K562 (cell line): ENCODE measurements around the gene B3GAT3. TPM values are rescaled to one million over a fixed set of nuclear protein-coding genes. Genes with fewer than 3 reads are reported as not detected.

Source experiments
- BCOR ChIP-seq: fragments of 450-650 bp; IDR thresholded peaks from 2 replicates; pipeline ENCODE4 v1.6.1; 2016
- HDGF ChIP-seq: fragments of 450-650 bp; IDR thresholded peaks from 2 replicates; pipeline ENCODE4 v1.6.1; 2016
- NR1H2 ChIP-seq: sonication (generic); formaldehyde crosslinking; IDR thresholded peaks from 2 replicates; pipeline ENCODE4 v1.4.0; 2020; ENCODE audit warnings: mild to moderate bottlenecking, missing genetic modification reagents
- ZNF146 ChIP-seq: IDR thresholded peaks from one replicate; pipeline ENCODE4 v1.6.1; 2018; ENCODE audit warnings: missing compliant biosample characterization; ENCODE audit not compliant: unreplicated experiment
- ZNF695 ChIP-seq: fragments of 450-650 bp; formaldehyde crosslinking; IDR thresholded peaks from 2 replicates; pipeline ENCODE4 v1.4.0; 2020; ENCODE audit warnings: mild to moderate bottlenecking, moderate library complexity
- polyA plus RNA-seq, 8 experiments: library from polyadenylated mRNA; depleted of rRNA in 4 of 8; stranded (reverse) in 5 of 8; unstranded in 3 of 8; fragments of >200 nt; fragmentation: Nextera tagmentation in 2 of 8; fragmentation: Illumina TruSeq in 1 of 8; extraction: Ambion mirVana in 2 of 8; extraction: Trizol in 1 of 8; gene quantifications; 2 replicates each; pipeline versions ENCODE4 v1.2.1 to v1.2.3, GENCODE V29; 2011 to 2014; ENCODE audit warnings: inconsistent platforms in 1 of 8, missing spikeins in 1 of 8
- total RNA-seq, 7 experiments: library from RNA; depleted of rRNA in 6 of 7; stranded (reverse); fragments of >200 nt in 6 of 7; fragmentation: Illumina TruSeq in 2 of 7; extraction: Trizol in 2 of 7; gene quantifications; 2 replicates each; pipeline versions ENCODE4 v1.2.1 to v1.2.3, GENCODE V29; 2011 to 2021; ENCODE audit warnings: low replicate concordance in 1 of 7
- TF ChIP-seq, protein P1 (sequence below), 2 experiments: IDR thresholded peaks in 1 of 2; conservative IDR thresholded peaks in 1 of 2; 2 replicates each; pipeline ENCODE4 v1.6.1; 2016; ENCODE audit warnings: low read depth in 2 of 2, mild to moderate bottlenecking in 1 of 2, missing compliant biosample characterization in 1 of 2, missing genetic modification characterization in 1 of 2, moderate library complexity in 1 of 2
- TF ChIP-seq, protein P2 (sequence below): IDR thresholded peaks from 2 replicates; pipeline ENCODE4 v1.6.1; 2012; ENCODE audit warnings: low read depth, low read length, improper control_type of control experiment, borderline replicate concordance
- TF ChIP-seq, protein P3 (sequence below): IDR thresholded peaks from 2 replicates; pipeline ENCODE4 v1.6.1; 2016; ENCODE audit warnings: missing genetic modification characterization, missing compliant biosample characterization
- TF ChIP-seq, protein P4 (sequence below), 2 experiments: fragments of 450-650 bp; formaldehyde crosslinking in 1 of 2; IDR thresholded peaks; 2 replicates each; pipeline versions ENCODE4 v1.4.0 to v1.6.1; 2014 to 2020; ENCODE audit warnings: mild to moderate bottlenecking in 2 of 2, borderline replicate concordance in 1 of 2, low read depth in 1 of 2
- TF ChIP-seq, protein P5 (sequence below): fragments of 450-650 bp; IDR thresholded peaks from 2 replicates; pipeline ENCODE4 v1.7.0; 2016; ENCODE audit warnings: borderline replicate concordance

The B3GAT3 gene
- total and polyA plus RNA-seq, 9 of the 15 experiments (the other 6 are each of a cell fraction or from before 2014, with no cell fraction given): 0.30 to 64.0 (median 21.4) TPM

GRCh38 chr11:62656796-62657429 is 35.1 kb upstream of the B3GAT3 start (continued):
- TF ChIP-seq, protein P1, sequence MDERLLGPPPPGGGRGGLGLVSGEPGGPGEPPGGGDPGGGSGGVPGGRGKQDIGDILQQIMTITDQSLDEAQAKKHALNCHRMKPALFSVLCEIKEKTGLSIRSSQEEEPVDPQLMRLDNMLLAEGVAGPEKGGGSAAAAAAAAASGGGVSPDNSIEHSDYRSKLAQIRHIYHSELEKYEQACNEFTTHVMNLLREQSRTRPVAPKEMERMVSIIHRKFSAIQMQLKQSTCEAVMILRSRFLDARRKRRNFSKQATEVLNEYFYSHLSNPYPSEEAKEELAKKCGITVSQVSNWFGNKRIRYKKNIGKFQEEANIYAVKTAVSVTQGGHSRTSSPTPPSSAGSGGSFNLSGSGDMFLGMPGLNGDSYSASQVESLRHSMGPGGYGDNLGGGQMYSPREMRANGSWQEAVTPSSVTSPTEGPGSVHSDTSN (CRISPR knock-in tag; IDR thresholded peaks at IDR 0.05; ENCODE audit: low read depth): no peak
- TF ChIP-seq, protein P1 (tag; conservative IDR thresholded peaks at IDR 0.05; ENCODE audit: low read depth): 0 out of 2 replicates have a peak, but pooled peaks have one; percentile 41
- TF ChIP-seq, protein P2, sequence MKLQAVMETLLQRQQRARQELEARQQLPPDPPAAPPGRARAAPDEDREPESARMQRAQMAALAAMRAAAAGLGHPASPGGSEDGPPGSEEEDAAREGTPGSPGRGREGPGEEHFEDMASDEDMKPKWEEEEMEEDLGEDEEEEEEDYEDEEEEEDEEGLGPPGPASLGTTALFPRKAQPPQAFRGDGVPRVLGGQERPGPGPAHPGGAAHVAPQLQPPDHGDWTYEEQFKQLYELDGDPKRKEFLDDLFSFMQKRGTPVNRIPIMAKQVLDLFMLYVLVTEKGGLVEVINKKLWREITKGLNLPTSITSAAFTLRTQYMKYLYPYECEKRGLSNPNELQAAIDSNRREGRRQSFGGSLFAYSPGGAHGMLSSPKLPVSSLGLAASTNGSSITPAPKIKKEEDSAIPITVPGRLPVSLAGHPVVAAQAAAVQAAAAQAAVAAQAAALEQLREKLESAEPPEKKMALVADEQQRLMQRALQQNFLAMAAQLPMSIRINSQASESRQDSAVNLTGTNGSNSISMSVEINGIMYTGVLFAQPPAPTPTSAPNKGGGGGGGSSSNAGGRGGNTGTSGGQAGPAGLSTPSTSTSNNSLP: no peak
- TF ChIP-seq, protein P3, sequence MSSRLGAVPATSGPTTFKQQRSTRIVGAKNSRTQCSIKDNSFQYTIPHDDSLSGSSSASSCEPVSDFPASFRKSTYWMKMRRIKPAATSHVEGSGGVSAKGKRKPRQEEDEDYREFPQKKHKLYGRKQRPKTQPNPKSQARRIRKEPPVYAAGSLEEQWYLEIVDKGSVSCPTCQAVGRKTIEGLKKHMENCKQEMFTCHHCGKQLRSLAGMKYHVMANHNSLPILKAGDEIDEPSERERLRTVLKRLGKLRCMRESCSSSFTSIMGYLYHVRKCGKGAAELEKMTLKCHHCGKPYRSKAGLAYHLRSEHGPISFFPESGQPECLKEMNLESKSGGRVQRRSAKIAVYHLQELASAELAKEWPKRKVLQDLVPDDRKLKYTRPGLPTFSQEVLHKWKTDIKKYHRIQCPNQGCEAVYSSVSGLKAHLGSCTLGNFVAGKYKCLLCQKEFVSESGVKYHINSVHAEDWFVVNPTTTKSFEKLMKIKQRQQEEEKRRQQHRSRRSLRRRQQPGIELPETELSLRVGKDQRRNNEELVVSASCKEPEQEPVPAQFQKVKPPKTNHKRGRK (tag): no peak
- TF ChIP-seq ZNF695 (CRISPR knock-in tag): no peak
- no peak for TF ChIP-seq HDGF
- peak; percentile 31; the same call in 1 of the 2 replicates for TF ChIP-seq BCOR
- no peak for TF ChIP-seq NR1H2 (CRISPR knock-in tag)
- TF ChIP-seq ZNF146 (CRISPR knock-in tag): no peak
- TF ChIP-seq, protein P4, sequence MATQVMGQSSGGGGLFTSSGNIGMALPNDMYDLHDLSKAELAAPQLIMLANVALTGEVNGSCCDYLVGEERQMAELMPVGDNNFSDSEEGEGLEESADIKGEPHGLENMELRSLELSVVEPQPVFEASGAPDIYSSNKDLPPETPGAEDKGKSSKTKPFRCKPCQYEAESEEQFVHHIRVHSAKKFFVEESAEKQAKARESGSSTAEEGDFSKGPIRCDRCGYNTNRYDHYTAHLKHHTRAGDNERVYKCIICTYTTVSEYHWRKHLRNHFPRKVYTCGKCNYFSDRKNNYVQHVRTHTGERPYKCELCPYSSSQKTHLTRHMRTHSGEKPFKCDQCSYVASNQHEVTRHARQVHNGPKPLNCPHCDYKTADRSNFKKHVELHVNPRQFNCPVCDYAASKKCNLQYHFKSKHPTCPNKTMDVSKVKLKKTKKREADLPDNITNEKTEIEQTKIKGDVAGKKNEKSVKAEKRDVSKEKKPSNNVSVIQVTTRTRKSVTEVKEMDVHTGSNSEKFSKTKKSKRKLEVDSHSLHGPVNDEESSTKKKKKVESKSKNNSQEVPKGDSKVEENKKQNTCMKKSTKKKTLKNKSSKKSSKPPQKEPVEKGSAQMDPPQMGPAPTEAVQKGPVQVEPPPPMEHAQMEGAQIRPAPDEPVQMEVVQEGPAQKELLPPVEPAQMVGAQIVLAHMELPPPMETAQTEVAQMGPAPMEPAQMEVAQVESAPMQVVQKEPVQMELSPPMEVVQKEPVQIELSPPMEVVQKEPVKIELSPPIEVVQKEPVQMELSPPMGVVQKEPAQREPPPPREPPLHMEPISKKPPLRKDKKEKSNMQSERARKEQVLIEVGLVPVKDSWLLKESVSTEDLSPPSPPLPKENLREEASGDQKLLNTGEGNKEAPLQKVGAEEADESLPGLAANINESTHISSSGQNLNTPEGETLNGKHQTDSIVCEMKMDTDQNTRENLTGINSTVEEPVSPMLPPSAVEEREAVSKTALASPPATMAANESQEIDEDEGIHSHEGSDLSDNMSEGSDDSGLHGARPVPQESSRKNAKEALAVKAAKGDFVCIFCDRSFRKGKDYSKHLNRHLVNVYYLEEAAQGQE (IDR thresholded peaks at IDR 0.05; ENCODE audit: borderline replicate concordance): no peak
- TF ChIP-seq, protein P4 (CRISPR knock-in tag; IDR thresholded peaks at IDR 0.05; ENCODE audit: low read depth): no peak
- TF ChIP-seq, protein P5, sequence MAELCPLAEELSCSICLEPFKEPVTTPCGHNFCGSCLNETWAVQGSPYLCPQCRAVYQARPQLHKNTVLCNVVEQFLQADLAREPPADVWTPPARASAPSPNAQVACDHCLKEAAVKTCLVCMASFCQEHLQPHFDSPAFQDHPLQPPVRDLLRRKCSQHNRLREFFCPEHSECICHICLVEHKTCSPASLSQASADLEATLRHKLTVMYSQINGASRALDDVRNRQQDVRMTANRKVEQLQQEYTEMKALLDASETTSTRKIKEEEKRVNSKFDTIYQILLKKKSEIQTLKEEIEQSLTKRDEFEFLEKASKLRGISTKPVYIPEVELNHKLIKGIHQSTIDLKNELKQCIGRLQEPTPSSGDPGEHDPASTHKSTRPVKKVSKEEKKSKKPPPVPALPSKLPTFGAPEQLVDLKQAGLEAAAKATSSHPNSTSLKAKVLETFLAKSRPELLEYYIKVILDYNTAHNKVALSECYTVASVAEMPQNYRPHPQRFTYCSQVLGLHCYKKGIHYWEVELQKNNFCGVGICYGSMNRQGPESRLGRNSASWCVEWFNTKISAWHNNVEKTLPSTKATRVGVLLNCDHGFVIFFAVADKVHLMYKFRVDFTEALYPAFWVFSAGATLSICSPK: no peak
